Measurements from ENCODE around the gene KRT86. TPM values are rescaled to one million over a fixed set of nuclear protein-coding genes. Genes with fewer than 3 reads are reported as not detected.
A peak's percentile ranks its signal among the peaks of the same experiment; 100 is the strongest.
"Not testable (repeated sequence)": the region's sequence is repeated elsewhere in the genome, so short reads cannot be mapped to it uniquely, and the experiment has no call there.

The KRT86 gene
- total RNA-seq, 4 donors from 2014 or later: 1.7 TPM; not detected in 3

GRCh38 chr12:52249511-52250047 is 24.9 kb upstream of the KRT86 start:
- no peaks in the 10 kb centered on the region for H3K9me3 ChIP-seq
- peaks cover 0 to 34% (median 6%) of the 10 kb centered on the region in 3 donors for H3K4me1 ChIP-seq
- 86% methylated on average over 1 of the region's 2 CpGs; no CpG with 5 or more reads in 1 of the 2 donors for WGBS, 2 donors (ENCODE audit: low coverage in 1 of 2)
- TF ChIP-seq CTCF (IDR thresholded peaks at IDR 0.05) (no peak), POLR2AphosphoS5 (IDR thresholded peaks at IDR 0.05) (no peak)
- H3K36me3 ChIP-seq: no peaks in the 10 kb centered on the region
- H3K4me3 ChIP-seq: no peak overlapping the region
- H3K27ac ChIP-seq: peak overlapping the region in 3 of 4 donors; percentile 5 to 76 (median 64)
- H3K27me3 ChIP-seq: peaks cover 27% of the 10 kb centered on the region
- ATAC-seq: no peak

DNA sequence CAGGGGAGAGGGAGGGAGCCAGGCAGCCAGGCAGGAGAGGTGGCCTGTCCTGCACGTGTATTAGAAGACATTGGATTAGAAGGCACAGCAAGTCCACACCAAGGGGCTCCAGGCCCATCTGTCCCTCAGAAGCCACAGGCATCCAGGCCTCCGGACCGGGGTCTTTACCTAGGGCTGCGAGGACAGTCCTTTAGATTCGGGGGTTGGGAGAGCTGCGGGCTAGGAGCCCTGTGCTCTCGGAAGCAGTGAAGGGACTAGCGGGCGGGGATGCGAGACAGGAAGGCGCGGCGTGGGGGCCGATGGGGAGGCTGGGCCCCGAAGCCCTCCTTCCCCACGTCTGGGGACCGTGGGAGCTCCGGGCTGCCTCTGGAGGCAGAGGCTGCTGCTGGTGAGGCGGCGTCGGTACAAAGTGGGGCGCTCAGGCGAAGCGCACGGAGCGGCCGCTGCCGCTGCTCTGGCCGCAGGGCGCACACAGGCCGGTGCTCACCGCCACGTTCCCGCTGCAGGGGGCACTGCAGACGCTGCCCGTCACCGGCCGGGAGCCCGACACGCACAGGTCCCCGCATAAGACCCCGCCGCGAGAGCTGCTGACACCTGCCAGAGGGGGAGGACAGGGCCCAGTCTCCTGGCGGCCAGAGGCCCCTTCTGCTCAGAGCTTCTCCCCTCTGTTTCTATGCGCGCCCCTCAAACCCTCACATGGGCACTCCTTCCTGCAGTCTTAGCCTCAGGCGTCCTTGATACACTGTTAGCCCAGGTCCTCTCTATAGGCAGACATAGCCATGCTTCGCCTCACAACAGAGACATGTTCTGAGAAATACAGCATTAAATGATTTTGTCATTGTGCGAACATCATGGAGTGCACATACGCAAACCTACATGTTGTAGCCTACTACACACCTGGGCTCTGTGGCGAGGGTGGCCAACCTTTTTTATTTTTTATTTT is 24.1 kb upstream of the KRT86 start:
- WGBS, 2 donors (ENCODE audit: low coverage in 1 of 2): 56 to 84% methylated on average over 4 to 7 of the region's 52 CpGs
- no peak for ATAC-seq
- no peak overlapping the region for H3K4me3 ChIP-seq
- TF ChIP-seq CTCF (IDR thresholded peaks at IDR 0.05): peak in 1 of 4 experiments; percentile 6
- TF ChIP-seq POLR2AphosphoS5 (IDR thresholded peaks at IDR 0.05): no peak
- H3K27ac ChIP-seq: no peak overlapping the region
- peaks cover 33% of the 10 kb centered on the region for H3K27me3 ChIP-seq
- H3K36me3 ChIP-seq: no peaks in the 10 kb centered on the region
- H3K4me1 ChIP-seq: peaks cover 0 to 32% (median 6%) of the 10 kb centered on the region in 3 donors
- H3K9me3 ChIP-seq: no peaks in the 10 kb centered on the region

- no peaks in the 10 kb centered on the region for H3K9me3 ChIP-seq
- WGBS, 2 donors (ENCODE audit: low coverage in 1 of 2): 74 to 81% methylated on average over 6 to 8 of the region's 9 CpGs
- no peak for ATAC-seq
- no peak overlapping the region for H3K4me3 ChIP-seq
- no peaks in the 10 kb centered on the region for H3K36me3 ChIP-seq
- TF ChIP-seq POLR2AphosphoS5 (IDR thresholded peaks at IDR 0.05): no peak
- TF ChIP-seq POLR2A (IDR thresholded peaks at IDR 0.05): no peak
- no peak for TF ChIP-seq CTCF (IDR thresholded peaks at IDR 0.05)
- no peak for TF ChIP-seq EP300 (IDR thresholded peaks at IDR 0.05)
- H3K4me1 ChIP-seq: peaks cover 0 to 32% (median 6%) of the 10 kb centered on the region in 3 donors
- H3K27ac ChIP-seq: no peak overlapping the region
- peaks cover 44% of the 10 kb centered on the region for H3K27me3 ChIP-seq
Measured at GRCh38 chr12:52251367-52252051, 22.9 kb upstream of the KRT86 start.

DNA sequence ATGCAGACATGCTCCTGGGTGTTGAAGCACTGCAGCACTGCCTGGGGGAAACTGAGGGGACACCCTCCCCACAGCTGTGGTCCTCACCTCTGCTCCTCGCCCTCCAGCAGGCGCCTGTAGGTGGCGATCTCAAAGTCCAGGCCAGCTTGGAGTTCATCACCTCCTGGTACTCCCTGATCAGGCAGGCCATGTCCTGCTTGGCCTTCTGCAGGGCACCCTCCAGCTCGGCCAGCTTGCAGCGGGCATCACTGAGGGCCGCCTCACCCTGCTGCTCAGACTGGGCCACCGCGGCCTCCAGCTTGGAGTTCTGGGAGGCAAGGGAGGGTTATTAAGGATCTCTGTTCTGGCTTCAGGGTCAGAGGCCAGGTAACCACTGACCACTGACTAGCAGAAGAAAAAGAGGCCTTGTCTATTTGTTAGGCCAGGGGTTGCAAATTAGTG is 22.2 kb upstream of the KRT86 start:
- not testable (repeated sequence) for ATAC-seq
- 100% methylated on average over 1 of the region's 8 CpGs; no CpG with 5 or more reads in 1 of the 2 donors for WGBS, 2 donors (ENCODE audit: low coverage in 1 of 2)

GRCh38 chr12:52252728-52253343 is 21.6 kb upstream of the KRT86 start:
- no peak for ATAC-seq
- H3K36me3 ChIP-seq: no peaks in the 10 kb centered on the region
- WGBS, 2 donors (ENCODE audit: low coverage in 1 of 2): 91 to 97% methylated on average over 7 to 11 of the region's 11 CpGs
- peaks cover 0 to 27% (median 6%) of the 10 kb centered on the region in 3 donors for H3K4me1 ChIP-seq
- peaks cover 56% of the 10 kb centered on the region for H3K27me3 ChIP-seq
- no peaks in the 10 kb centered on the region for H3K9me3 ChIP-seq
- no peak for TF ChIP-seq EP300 (IDR thresholded peaks at IDR 0.05)
- no peak for TF ChIP-seq POLR2AphosphoS5 (IDR thresholded peaks at IDR 0.05)
- TF ChIP-seq CTCF (IDR thresholded peaks at IDR 0.05): no peak
- H3K27ac ChIP-seq: no peak overlapping the region
- H3K4me3 ChIP-seq: no peak overlapping the region

More for the DNA sequence above, 22.2 kb upstream of the KRT86 start:
- H3K27me3 ChIP-seq: peaks cover 51% of the 10 kb centered on the region
- peaks cover 0 to 29% (median 6%) of the 10 kb centered on the region in 3 donors for H3K4me1 ChIP-seq
- H3K27ac ChIP-seq, H3K4me3 ChIP-seq, H3K9me3 ChIP-seq, H3K36me3 ChIP-seq: not testable (repeated sequence)

Measured in gastroesophageal sphincter (tissue), 4 donors.